ENCODE measurements around the gene ZNF423.
"Not testable (repeated sequence)": the region's sequence is repeated elsewhere in the genome, so short reads cannot be mapped to it uniquely, and the experiment has no call there.

ZNF423 gene

GRCh38 chr16:49687476-49688002, 168.4 kb downstream of the ZNF423 start:
- no peak overlapping the region for H3K27ac Mint-ChIP-seq
- no peak for ATAC-seq (ENCODE audit: low read depth)
- H3K9me3 Mint-ChIP-seq = no peaks in the 10 kb centered on the region
- H3K27me3 Mint-ChIP-seq = peaks cover 12% of the 10 kb centered on the region
- H3K36me3 Mint-ChIP-seq = no peaks in the 10 kb centered on the region
- DNase-seq (ENCODE audit: low spot score in 2 of 2) = no peak
- H3K4me1 Mint-ChIP-seq = no peaks in the 10 kb centered on the region
- H3K4me3 Mint-ChIP-seq = no peak overlapping the region

- peaks cover 4% of the 10 kb centered on the region for H3K9me3 Mint-ChIP-seq
- no peaks in the 10 kb centered on the region for H3K36me3 Mint-ChIP-seq
- no peak overlapping the region for H3K4me3 Mint-ChIP-seq
- DNase-seq (ENCODE audit: low spot score in 2 of 2) (no peak), ATAC-seq (ENCODE audit: low read depth) (no peak)
- peaks cover 14% of the 10 kb centered on the region for H3K27me3 Mint-ChIP-seq
- no peak overlapping the region for H3K27ac Mint-ChIP-seq
- H3K4me1 Mint-ChIP-seq = no peaks in the 10 kb centered on the region
Observed at GRCh38 chr16:49684696-49685095, 171.2 kb downstream of the ZNF423 start.

GRCh38 chr16:49682577-49683165, 173.2 kb downstream of the ZNF423 start:
- Mint-ChIP-seq H3K36me3 (peaks cover 2% of the 10 kb centered on the region), H3K9me3 (peaks cover 4% of the 10 kb centered on the region), H3K27me3 (peaks cover 13% of the 10 kb centered on the region), H3K4me3 (no peak overlapping the region), H3K27ac (no peak overlapping the region), H3K4me1 (no peaks in the 10 kb centered on the region)
- DNase-seq (ENCODE audit: low spot score in 2 of 2) (no peak), ATAC-seq (ENCODE audit: low read depth) (no peak)

GRCh38 chr16:49681217-49681883, 174.6 kb downstream of the ZNF423 start:
- Mint-ChIP-seq H3K27ac (no peak overlapping the region), H3K36me3 (peaks cover 2% of the 10 kb centered on the region), H3K27me3 (peaks cover 6% of the 10 kb centered on the region), H3K4me3 (no peak overlapping the region), H3K4me1 (no peaks in the 10 kb centered on the region), H3K9me3 (peaks cover 4% of the 10 kb centered on the region)
- DNase-seq (ENCODE audit: low spot score in 2 of 2) (no peak), ATAC-seq (ENCODE audit: low read depth) (no peak)

GRCh38 chr16:49679095-49679494, 176.8 kb downstream of the ZNF423 start:
- Mint-ChIP-seq H3K27me3 (peaks cover 4% of the 10 kb centered on the region), H3K9me3 (peaks cover 4% of the 10 kb centered on the region), H3K4me1 (no peaks in the 10 kb centered on the region), H3K27ac (no peak overlapping the region), H3K36me3 (peaks cover 2% of the 10 kb centered on the region), H3K4me3 (no peak overlapping the region)
- ATAC-seq (ENCODE audit: low read depth) = no peak
- DNase-seq (ENCODE audit: low spot score in 2 of 2) = no peak

GRCh38 chr16:49677661-49678060, 178.3 kb downstream of the ZNF423 start:
- not testable (repeated sequence) for H3K4me3 Mint-ChIP-seq; ATAC-seq (ENCODE audit: low read depth); H3K4me1 Mint-ChIP-seq

GRCh38 chr16:49675413-49675812, 180.5 kb downstream of the ZNF423 start:
- H3K36me3 Mint-ChIP-seq = peaks cover 2% of the 10 kb centered on the region
- H3K27ac Mint-ChIP-seq = no peak overlapping the region
- no peaks in the 10 kb centered on the region for H3K9me3 Mint-ChIP-seq
- peaks cover 4% of the 10 kb centered on the region for H3K27me3 Mint-ChIP-seq
- no peaks in the 10 kb centered on the region for H3K4me1 Mint-ChIP-seq
- no peak for ATAC-seq (ENCODE audit: low read depth)
- DNase-seq (ENCODE audit: low spot score in 2 of 2) = no peak
- no peak overlapping the region for H3K4me3 Mint-ChIP-seq

More at GRCh38 chr16:49677661-49678060, 178.3 kb downstream of the ZNF423 start:
- not testable (repeated sequence) for H3K27me3 Mint-ChIP-seq; H3K27ac Mint-ChIP-seq; DNase-seq (ENCODE audit: low spot score in 2 of 2); H3K9me3 Mint-ChIP-seq; H3K36me3 Mint-ChIP-seq

GRCh38 chr16:49674990-49675389, 180.9 kb downstream of the ZNF423 start:
- Mint-ChIP-seq H3K4me3 (no peak overlapping the region), H3K27me3 (peaks cover 2% of the 10 kb centered on the region), H3K36me3 (peaks cover 2% of the 10 kb centered on the region), H3K27ac (no peak overlapping the region), H3K4me1 (no peaks in the 10 kb centered on the region), H3K9me3 (no peaks in the 10 kb centered on the region)
- DNase-seq (ENCODE audit: low spot score in 2 of 2) = no peak
- ATAC-seq (ENCODE audit: low read depth) = no peak

- H3K27ac Mint-ChIP-seq = no peak overlapping the region
- no peak for ATAC-seq (ENCODE audit: low read depth)
- peaks cover 1% of the 10 kb centered on the region for H3K36me3 Mint-ChIP-seq
- H3K4me1 Mint-ChIP-seq = no peaks in the 10 kb centered on the region
- H3K9me3 Mint-ChIP-seq = no peaks in the 10 kb centered on the region
- H3K27me3 Mint-ChIP-seq = peaks cover 6% of the 10 kb centered on the region
- no peak overlapping the region for H3K4me3 Mint-ChIP-seq
- DNase-seq (ENCODE audit: low spot score in 2 of 2) = no peak
Observed at GRCh38 chr16:49674351-49674851, 181.5 kb downstream of the ZNF423 start.

GRCh38 chr16:49673442-49673841, 182.5 kb downstream of the ZNF423 start:
- ATAC-seq (ENCODE audit: low read depth) = no peak
- Mint-ChIP-seq H3K4me1 (no peaks in the 10 kb centered on the region), H3K27ac (no peak overlapping the region), H3K9me3 (no peaks in the 10 kb centered on the region), H3K4me3 (no peak overlapping the region), H3K36me3 (no peaks in the 10 kb centered on the region), H3K27me3 (peaks cover 6% of the 10 kb centered on the region)
- no peak for DNase-seq (ENCODE audit: low spot score in 2 of 2)

- H3K27ac Mint-ChIP-seq = no peak overlapping the region
- H3K4me3 Mint-ChIP-seq = no peak overlapping the region
- no peak for DNase-seq (ENCODE audit: low spot score in 2 of 2)
- H3K9me3 Mint-ChIP-seq = no peaks in the 10 kb centered on the region
- H3K4me1 Mint-ChIP-seq = no peaks in the 10 kb centered on the region
- H3K27me3 Mint-ChIP-seq = peaks cover 6% of the 10 kb centered on the region
- no peak for ATAC-seq (ENCODE audit: low read depth)
- H3K36me3 Mint-ChIP-seq = no peaks in the 10 kb centered on the region
Observed at GRCh38 chr16:49672753-49673152, 183.2 kb downstream of the ZNF423 start.

GRCh38 chr16:49671333-49671732, 184.6 kb downstream of the ZNF423 start:
- H3K27ac Mint-ChIP-seq = no peak overlapping the region
- ATAC-seq (ENCODE audit: low read depth) = no peak
- H3K9me3 Mint-ChIP-seq = no peaks in the 10 kb centered on the region
- no peaks in the 10 kb centered on the region for H3K4me1 Mint-ChIP-seq
- H3K27me3 Mint-ChIP-seq = peaks cover 6% of the 10 kb centered on the region
- H3K36me3 Mint-ChIP-seq = no peaks in the 10 kb centered on the region
- DNase-seq (ENCODE audit: low spot score in 2 of 2) = no peak
- no peak overlapping the region for H3K4me3 Mint-ChIP-seq

- H3K36me3 Mint-ChIP-seq = no peaks in the 10 kb centered on the region
- no peaks in the 10 kb centered on the region for H3K9me3 Mint-ChIP-seq
- no peaks in the 10 kb centered on the region for H3K4me1 Mint-ChIP-seq
- ATAC-seq (ENCODE audit: low read depth) (no peak), DNase-seq (ENCODE audit: low spot score in 2 of 2) (no peak)
- H3K4me3 Mint-ChIP-seq = no peak overlapping the region
- no peak overlapping the region for H3K27ac Mint-ChIP-seq
- H3K27me3 Mint-ChIP-seq = peaks cover 6% of the 10 kb centered on the region
Observed at GRCh38 chr16:49670627-49671026, 185.3 kb downstream of the ZNF423 start.

GRCh38 chr16:49665482-49666230, 190.3 kb downstream of the ZNF423 start:
- DNase-seq (ENCODE audit: low spot score in 2 of 2) (no peak), ATAC-seq (ENCODE audit: low read depth) (no peak)
- Mint-ChIP-seq H3K9me3 (no peaks in the 10 kb centered on the region), H3K4me1 (no peaks in the 10 kb centered on the region), H3K36me3 (no peaks in the 10 kb centered on the region), H3K4me3 (no peak overlapping the region), H3K27me3 (peaks cover 3% of the 10 kb centered on the region), H3K27ac (no peak overlapping the region)

All from memory B cell (primary cell).